Skeletal muscle cell (primary cell): ENCODE data around the gene DOCK1.

Source experiments
- DNase-seq: peaks from one replicate; pipeline ENCODE4 v3.0.0-alpha.2; 2010; ENCODE audit warnings: low read depth
- H3K4me3 ChIP-seq: 2 replicates; pipeline ENCODE4 v1.5.1; 2011; ENCODE audit warnings: low read depth, mild to moderate bottlenecking, control low read depth, low read length, moderate library complexity

DOCK1 gene

DNA sequence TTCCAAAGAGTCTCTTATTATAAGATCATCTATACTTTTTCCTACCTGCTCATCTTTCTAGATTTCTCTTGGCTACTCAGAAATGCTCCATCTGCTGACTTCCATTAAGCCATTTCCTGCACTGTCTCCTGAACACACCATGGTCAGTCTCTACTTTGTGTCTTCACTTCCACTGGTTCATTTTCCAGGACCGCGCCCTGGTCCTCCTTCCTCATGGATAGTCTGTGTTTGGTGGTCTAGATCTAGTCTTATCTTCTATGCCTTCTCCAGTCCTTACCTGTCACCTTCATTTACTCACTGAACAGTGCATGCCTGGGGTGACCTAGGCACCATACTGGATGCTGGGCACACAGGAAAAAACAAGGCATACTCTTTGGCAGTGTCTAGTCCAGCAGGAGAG is 279.4 kb downstream of the DOCK1 start:
- DNase-seq: no peak
- no peak overlapping the region for H3K4me3 ChIP-seq

DNA sequence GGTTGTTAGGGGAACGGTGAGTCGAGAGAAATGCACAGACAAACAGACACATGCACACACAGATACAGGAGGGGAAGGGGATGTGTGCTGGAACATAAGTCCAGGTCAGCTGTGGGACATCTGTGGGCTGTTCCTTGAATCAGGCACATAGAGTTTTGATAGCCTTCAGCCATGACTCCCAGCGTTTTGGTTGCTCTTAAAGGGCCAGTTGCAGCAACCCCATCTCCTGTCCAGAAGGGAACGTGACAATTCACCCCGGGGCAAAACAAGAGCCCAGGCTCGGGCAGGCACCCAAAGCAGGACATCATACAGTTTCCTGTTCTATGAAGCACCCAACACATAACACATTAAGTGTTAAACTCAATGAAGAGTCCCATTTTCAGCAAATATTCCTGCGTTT is 281.6 kb downstream of the DOCK1 start:
- no peak overlapping the region for H3K4me3 ChIP-seq
- no peak for DNase-seq

DNA sequence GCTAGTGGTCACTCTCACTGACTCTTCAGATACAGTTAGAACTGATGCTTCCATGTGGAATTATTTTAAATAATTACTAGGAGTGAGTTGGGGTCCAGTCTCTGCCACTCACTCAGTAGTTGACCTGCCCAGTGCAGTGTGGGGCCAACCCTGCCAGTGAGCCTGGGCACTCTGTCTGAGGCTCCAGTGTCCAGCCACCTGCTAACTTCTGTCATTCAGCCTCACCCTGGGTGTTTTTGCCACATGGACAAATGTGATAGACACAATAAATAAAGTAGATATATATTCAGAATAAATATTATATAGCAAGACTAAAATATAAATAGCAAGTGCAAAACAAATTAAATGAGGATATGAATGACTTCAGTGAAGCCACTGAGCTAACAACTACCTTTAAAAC is 284.0 kb downstream of the DOCK1 start:
- no peak for DNase-seq
- no peak overlapping the region for H3K4me3 ChIP-seq

- no peak overlapping the region for H3K4me3 ChIP-seq
- DNase-seq: no peak
These were observed 285.2 kb downstream of the DOCK1 start for GRCh38 chr10:127190427-127190826.

DNA sequence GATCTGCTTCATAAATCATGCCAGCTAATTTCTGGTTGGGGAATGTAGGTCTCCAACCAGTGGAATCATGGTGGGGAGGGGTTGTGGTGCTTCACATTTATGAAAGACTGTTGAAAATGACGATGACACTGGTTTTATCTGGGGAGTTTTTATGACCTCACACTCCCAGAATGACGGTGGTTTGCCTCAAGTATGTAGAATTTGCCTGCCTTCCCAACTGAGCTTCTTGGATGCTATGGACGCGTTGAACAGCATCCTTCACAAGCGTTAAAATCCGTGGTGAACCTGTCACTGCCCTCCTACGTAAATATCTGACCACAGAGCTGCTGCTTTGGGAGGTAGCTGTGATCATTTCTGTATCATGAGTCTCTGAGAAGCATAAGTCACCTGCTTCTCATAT is 287.9 kb downstream of the DOCK1 start:
- H3K4me3 ChIP-seq: no peak overlapping the region
- no peak for DNase-seq

- no peak for DNase-seq
- H3K4me3 ChIP-seq: no peak overlapping the region
These were observed 288.9 kb downstream of the DOCK1 start for GRCh38 chr10:127194111-127194510.

GRCh38 chr10:127194599-127194998 is 289.4 kb downstream of the DOCK1 start:
- DNase-seq: no peak
- H3K4me3 ChIP-seq: no peak overlapping the region

DNA sequence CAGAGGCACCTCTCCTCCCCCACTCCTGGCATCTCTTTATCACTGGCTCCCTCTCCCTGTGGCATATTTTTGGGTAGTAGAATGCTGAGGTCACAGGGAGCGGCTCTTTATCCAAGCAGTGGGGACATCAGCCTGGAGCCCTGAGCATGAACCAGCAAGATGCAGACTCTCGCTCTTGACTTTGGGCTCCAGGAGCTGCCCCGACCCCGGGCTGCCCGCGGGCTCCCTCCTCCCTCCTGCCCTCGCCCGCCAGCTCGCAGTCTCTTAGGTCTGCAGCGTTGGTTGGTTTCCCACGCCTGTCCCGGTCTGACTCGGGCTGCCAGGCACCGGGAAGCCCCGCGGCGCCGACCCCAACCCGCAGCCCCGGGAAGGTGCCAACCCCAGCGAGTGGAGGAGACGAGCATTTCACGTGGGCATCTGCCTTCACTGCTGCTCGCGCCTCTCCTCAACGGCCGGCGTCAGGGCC is 289.8 kb downstream of the DOCK1 start:
- H3K4me3 ChIP-seq: peak overlapping the region; percentile 53
- no peak for DNase-seq

DNA sequence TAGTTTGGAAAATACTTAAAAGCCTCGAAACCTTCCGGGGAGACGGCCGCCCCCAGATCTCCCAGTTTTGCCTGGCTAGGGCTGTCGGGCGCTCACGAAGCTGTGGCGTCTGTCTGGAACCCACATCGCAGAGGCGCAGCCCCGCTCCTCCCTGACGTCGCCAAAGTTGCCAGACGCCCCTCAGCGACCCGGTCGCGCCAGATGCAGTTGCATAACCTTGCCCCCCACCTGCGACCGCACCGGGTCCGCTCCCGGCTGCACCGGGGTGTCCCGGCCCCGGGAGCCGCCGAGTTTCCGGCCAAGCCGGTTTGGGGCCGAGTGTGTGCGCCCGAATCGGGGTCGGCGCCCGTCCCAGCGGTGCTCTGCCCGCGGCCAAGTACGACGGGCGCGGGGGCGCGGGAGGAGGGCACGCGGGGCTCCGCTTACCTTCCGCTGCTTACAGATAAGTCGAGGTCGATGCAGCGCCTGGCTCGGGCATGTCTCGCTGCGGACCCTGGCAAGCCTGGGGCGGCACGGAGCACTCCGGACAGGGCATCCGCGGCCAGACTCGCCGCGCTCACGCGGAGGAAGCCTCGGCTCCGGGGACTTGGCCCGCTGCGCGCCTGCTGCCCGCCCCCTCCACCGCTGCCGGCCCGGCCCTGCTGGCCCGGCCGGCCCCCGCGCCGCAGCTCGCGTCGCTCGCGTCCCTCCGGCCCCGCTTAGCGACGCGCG is 290.5 kb downstream of the DOCK1 start:
- peak overlapping the region; percentile 53 for H3K4me3 ChIP-seq
- no peak for DNase-seq

DNA sequence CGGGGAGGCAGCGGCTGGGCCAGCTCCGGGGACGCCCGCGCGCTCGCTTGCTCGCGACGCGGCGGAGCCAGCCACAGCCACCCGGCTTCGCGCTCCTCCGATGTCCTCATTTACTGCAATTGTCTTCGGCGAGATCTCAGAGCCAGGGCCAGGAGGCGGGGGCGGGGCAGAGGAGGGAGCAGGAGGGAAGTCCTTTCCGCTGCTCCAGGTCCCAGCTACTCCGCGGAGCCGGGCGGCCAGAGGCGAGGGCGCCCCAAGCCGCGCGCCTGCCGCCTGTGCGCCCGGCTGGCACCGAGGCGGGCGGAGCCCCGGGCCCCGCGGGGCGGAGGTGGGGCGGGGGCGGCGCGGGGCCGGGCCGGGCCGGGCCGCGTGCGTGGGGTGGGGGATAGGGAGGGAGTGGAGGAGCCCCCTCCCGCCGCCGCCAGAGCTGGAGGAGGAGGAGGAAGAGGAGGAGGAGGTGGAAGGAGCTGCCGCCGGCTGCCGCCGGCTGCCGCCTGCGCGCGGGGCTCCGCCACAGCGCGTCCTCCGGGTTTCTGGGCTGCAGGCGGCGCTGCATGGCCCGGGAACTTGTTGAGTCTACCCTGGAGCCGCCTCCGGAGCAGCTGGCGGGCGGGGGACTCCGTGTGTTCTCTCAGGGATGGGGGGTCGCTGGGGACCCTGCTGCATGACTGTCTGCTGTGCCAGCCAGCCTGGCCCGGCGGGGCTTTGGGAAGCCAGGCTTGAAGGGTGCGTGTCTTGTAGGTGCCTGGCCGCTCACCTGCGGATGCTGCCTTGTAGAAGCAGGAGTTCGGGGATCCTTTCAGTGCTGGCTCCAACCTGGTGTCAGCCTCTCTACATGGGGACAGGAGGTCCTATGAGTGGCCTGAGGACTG is 291.3 kb downstream of the DOCK1 start, which contains the start of gene INSYN2A:
TSS of gene INSYN2A (minus strand) at position 310 of the 872 bp plus-strand sequence. CDS start 20,196 bp downstream, outside the sequence.
- no peak for DNase-seq
- peak within 1 kb of the TSS; percentile 53 for H3K4me3 ChIP-seq

GRCh38 chr10:127197154-127197432 is 291.9 kb downstream of the DOCK1 start:
- H3K4me3 ChIP-seq: peak overlapping the region; percentile 53
- DNase-seq: no peak

DNA sequence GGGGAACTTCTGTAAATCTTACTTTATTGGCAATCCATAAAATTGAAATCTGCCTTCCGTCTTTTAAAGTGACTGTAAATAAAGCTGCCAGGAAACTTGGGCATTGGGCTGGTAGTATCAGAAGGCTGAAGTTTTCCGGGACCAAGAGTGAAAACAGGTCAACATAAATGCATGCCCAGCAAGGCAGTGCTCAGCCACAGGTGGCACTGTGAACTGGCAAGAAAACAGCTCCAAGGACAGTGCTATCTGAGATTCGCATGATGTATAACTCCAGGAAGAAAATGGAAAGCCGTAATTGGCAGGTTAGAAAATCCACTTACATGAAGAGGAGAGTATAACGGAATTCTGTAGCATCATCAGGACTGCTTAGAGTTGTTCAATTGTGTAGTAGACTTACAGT is 293.1 kb downstream of the DOCK1 start:
- H3K4me3 ChIP-seq: no peak overlapping the region
- DNase-seq: no peak

DNA sequence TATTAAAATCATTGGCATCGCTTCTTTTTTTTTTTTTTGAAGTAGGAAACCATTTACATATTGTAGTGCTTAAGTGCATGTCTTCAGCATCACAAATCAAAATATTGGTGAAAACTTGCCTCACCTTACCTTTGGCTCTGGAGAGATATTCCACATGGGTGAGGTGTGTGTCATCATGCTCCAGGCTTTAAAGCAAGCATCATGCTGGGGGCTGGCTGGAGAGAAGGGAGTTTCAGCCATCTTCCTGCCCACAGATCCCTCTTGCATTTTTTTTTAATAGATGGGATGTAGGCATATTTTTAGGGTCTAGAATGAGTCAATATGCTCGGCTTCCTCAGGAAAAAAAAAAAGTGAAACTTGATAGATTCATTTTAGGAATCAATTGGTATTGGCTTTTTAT is 293.5 kb downstream of the DOCK1 start:
- no peak overlapping the region for H3K4me3 ChIP-seq
- no peak for DNase-seq

DNA sequence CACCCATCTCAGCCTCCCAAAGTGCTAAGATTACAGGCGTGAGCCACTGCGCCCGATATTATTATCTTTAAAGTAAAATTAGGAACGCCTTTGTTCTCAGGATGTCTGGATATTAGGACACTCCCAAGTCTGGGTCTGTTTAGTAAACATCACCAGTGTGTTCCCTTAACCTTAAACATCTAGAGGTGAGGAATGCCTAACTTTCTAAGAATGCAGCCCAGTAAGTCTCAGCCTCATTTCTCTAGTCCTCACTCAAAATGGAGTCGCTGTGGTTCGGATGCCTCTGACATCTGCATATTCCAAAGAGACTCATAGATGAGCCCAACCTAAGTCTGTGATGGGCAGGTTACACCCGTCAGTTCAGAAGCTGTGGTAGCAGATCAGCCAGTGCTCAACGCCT is 295.4 kb downstream of the DOCK1 start:
- no peak for DNase-seq
- no peak overlapping the region for H3K4me3 ChIP-seq

- DNase-seq: no peak
- H3K4me3 ChIP-seq: no peak overlapping the region
These were observed 297.8 kb downstream of the DOCK1 start for GRCh38 chr10:127203067-127203466.

DNA sequence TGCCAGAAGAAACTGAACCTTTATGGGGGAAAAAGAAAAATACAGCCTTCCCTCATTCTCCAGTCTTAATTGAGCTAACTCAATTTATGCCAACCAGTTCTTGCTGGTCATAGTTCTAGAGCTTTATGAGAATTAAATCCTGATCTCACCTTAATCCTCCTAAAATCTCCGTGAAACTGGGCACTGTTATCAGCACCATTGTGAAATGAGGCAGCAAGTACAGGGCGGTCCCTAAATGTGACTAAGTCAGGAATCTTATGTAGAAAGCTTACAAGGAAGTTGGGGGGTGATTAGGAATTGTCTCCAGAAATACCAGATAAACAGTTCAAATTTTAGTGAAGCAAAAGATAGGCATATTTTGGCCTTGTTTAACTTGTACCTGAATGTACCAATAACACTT is 301.9 kb downstream of the DOCK1 start:
- no peak for DNase-seq
- no peak overlapping the region for H3K4me3 ChIP-seq

- no peak for DNase-seq
- H3K4me3 ChIP-seq: no peak overlapping the region
These were observed 305.8 kb downstream of the DOCK1 start for GRCh38 chr10:127210936-127211466.

DNA sequence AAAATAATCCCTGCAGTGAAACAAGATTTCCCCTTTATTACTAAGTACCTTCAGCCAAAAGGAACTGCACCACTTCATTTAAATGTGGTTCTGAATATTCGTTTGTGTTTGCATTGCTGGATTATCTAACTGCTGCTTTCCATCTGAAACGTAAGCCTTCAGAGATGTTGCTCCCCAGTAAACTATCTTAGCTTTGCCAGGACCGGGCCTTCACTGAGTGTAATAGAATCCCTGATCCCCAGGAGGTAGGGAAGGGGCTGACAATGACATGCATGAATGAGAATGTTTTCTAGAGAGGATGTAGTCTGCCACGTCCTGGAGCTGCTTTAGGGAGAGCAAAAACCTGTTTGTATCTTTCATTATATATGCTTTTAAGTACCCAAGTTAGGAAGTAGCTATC is 310.6 kb downstream of the DOCK1 start:
- H3K4me3 ChIP-seq: no peak overlapping the region
- DNase-seq: no peak

DNA sequence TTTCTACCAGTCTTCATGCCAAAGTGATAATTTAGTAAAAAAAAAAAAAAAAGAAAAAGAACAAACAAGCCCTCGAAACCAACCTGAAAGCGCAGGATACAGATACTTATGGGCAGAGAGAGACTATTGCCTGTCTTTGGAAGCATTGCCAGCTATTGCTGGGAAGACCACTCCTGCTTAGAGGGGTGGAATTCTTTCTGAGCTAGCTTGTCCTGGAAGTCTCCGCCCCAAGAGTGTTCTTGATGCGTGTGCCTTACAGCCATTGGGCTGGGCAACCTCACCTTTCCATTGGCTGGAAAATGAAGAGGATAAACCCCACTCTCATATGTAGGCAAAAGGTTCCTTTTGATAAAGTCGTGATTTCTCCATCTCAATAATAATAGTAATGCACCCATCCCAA is 311.0 kb downstream of the DOCK1 start:
- no peak overlapping the region for H3K4me3 ChIP-seq
- no peak for DNase-seq

GRCh38 chr10:127216786-127217185 is 311.6 kb downstream of the DOCK1 start:
- no peak for DNase-seq

GRCh38 chr10:127218658-127219057 is 313.4 kb downstream of the DOCK1 start:
- H3K4me3 ChIP-seq: no peak overlapping the region

More at GRCh38 chr10:127216786-127217185, 311.6 kb downstream of the DOCK1 start:
- no peak overlapping the region for H3K4me3 ChIP-seq

More at GRCh38 chr10:127218658-127219057, 313.4 kb downstream of the DOCK1 start:
- DNase-seq: no peak
